Panc1 (cell line): ENCODE data around the gene CACTIN.

Experiments used
- POLR2AphosphoS5 ChIP-seq: IDR thresholded peaks from 2 replicates; pipeline ENCODE4 v1.6.1; 2012; ENCODE audit warnings: mild to moderate bottlenecking, low read depth, low read length, moderate library complexity
- TF ChIP-seq, protein P1 (sequence below): fragments of 450-650 bp; IDR thresholded peaks from 2 replicates; pipeline ENCODE4 v1.5.1; 2017; ENCODE audit warnings: mild to moderate bottlenecking
- TF ChIP-seq, protein P2 (sequence below), 2 experiments: IDR thresholded peaks; 2 replicates each; pipeline ENCODE4 v1.6.1; 2011 to 2012; ENCODE audit warnings: low read depth in 2 of 2, control low read depth in 1 of 2, low read length in 1 of 2, mild to moderate bottlenecking in 1 of 2, moderate library complexity in 1 of 2; ENCODE audit not compliant: insufficient read depth in 1 of 2

DNA sequence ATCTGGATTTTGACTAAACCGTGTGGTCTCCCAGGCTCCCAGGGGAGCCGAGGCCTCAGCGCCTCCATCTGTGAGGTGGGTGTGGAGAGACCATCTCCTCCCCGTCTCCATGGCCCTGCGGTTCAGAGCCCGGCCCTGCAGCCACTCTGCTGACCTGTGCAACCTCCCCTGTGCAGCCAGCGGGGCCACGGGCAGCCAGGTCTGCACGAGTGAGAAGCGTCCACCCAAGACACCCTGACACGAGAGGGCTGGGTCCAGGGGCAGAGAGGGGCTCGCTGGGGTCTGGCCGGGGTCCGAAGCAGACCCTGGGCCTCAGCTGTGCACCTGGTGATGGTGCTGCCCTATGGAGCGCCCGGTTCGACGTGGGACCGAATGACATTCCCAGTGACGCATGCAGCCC is 10.4 kb upstream of the CACTIN start:
- no peak for TF ChIP-seq POLR2AphosphoS5
- TF ChIP-seq, protein P1, sequence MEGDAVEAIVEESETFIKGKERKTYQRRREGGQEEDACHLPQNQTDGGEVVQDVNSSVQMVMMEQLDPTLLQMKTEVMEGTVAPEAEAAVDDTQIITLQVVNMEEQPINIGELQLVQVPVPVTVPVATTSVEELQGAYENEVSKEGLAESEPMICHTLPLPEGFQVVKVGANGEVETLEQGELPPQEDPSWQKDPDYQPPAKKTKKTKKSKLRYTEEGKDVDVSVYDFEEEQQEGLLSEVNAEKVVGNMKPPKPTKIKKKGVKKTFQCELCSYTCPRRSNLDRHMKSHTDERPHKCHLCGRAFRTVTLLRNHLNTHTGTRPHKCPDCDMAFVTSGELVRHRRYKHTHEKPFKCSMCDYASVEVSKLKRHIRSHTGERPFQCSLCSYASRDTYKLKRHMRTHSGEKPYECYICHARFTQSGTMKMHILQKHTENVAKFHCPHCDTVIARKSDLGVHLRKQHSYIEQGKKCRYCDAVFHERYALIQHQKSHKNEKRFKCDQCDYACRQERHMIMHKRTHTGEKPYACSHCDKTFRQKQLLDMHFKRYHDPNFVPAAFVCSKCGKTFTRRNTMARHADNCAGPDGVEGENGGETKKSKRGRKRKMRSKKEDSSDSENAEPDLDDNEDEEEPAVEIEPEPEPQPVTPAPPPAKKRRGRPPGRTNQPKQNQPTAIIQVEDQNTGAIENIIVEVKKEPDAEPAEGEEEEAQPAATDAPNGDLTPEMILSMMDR = no peak
- TF ChIP-seq, protein P2, sequence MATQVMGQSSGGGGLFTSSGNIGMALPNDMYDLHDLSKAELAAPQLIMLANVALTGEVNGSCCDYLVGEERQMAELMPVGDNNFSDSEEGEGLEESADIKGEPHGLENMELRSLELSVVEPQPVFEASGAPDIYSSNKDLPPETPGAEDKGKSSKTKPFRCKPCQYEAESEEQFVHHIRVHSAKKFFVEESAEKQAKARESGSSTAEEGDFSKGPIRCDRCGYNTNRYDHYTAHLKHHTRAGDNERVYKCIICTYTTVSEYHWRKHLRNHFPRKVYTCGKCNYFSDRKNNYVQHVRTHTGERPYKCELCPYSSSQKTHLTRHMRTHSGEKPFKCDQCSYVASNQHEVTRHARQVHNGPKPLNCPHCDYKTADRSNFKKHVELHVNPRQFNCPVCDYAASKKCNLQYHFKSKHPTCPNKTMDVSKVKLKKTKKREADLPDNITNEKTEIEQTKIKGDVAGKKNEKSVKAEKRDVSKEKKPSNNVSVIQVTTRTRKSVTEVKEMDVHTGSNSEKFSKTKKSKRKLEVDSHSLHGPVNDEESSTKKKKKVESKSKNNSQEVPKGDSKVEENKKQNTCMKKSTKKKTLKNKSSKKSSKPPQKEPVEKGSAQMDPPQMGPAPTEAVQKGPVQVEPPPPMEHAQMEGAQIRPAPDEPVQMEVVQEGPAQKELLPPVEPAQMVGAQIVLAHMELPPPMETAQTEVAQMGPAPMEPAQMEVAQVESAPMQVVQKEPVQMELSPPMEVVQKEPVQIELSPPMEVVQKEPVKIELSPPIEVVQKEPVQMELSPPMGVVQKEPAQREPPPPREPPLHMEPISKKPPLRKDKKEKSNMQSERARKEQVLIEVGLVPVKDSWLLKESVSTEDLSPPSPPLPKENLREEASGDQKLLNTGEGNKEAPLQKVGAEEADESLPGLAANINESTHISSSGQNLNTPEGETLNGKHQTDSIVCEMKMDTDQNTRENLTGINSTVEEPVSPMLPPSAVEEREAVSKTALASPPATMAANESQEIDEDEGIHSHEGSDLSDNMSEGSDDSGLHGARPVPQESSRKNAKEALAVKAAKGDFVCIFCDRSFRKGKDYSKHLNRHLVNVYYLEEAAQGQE (IDR thresholded peaks at IDR 0.05; ENCODE audit: insufficient read depth in 1 of 2, low read depth in 2 of 2, low read length in 1 of 2) = no peak
